RCC 7860 (cell line): Measurements from ENCODE around the gene DUSP9.

ENCODE experiments used
- DNase-seq: peaks from one replicate; pipeline ENCODE4 v3.0.0-alpha.2; 2015; ENCODE audit warnings: low spot score
- FAIRE-seq: peaks from 2 replicates; lab custom pipeline; 2012; peaks lifted over from hg19 to GRCh38; lab: Jason Lieb, UNC

DUSP9 gene

DNA sequence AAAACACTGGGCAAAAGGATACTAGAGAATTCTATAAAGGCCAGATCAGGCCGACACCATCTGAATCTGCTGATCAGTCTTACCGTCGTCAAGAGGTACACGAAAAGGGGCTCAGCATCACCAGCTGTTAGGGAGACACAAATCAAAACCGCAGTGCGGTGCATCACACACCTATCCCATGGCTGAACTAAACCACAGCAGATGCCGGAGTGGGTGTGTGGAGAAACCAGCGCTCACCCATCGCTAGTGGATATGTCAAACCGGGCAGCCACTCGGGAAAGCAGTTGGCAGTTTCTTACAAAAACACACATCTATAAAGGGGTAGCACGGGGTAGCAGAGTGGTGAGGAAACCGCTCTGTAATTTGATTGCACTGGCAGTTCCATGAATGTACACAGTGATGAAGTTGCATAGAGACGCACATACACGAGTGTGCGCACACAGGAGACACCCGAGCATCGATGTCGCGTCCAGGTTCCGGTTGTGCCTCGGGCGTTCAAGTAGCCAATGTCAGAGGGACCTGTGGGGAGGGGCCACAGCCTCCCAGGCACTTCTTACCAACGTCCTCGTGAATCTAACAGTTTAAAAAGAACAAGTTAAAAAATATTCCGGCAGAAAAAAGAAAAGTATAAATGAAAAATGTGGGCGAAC, 24.9 kb upstream of the DUSP9 start:
- DNase-seq = no peak
- FAIRE-seq = no peak

DNA sequence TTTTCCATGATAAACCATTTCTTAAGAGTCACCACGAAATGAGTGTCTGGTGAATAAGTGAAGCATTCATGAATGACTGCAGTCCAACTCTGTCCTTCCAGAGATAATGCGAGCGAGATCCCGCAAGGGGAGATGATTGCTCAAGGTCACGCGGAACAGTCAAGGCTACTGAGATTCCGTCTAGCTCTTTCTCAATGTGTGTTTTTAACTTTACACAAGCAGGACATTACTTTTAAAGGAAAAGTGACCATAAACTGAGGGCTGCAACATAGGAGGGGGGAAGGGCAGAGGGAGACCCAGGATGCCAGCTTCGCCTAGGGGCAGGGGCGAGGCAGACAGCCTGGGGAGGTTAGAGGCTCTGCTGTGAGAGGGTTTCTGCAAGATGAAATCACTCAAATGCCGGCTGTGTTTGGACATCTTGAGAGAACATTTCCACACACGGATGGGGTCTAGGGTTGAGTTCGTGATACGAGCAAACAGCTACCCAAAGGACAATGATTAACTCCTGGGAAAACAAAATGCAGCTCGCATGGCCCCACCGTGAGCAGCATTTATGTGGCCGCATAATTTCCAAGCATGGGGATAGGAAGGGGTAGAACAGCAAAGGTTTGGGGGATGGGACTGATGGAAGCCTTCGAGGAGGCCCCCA, 24.2 kb upstream of the DUSP9 start:
- FAIRE-seq (no peak), DNase-seq (no peak)

DNA sequence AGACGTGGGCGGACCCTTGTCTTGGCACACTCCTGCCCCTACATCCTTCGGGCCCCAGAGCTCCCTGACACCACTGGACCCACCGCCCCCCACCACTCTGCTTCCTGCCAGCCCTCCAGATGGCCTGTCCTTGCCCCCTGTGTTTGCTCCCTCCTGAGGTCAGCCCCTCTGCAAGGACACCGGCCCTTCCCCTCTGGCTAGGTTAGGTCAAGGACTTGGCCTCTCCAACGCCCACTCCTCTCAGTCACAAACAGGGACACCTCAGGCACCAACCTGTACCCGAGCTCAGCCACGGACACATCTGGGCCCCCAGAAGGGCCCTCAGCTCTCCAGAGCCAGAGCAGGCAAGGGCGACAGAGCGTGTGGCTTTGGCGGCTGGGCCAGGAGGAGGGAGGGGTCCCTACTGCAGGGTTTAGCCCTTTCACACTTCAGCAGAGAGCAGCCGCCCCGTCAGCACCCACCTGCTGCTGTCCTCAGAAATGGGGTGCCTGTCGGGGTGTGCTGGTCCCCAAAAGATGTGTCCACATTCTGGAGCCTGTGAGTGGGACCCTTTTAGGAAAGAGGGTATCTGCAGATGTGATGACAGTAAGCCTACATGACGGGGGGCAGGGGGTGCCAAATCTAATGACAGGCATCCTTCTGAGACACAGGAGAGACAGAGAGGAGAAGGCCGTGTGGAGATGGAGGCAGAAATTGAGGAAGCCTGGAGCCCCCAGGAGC, 23.5 kb upstream of the DUSP9 start:
- no peak for FAIRE-seq

DNA sequence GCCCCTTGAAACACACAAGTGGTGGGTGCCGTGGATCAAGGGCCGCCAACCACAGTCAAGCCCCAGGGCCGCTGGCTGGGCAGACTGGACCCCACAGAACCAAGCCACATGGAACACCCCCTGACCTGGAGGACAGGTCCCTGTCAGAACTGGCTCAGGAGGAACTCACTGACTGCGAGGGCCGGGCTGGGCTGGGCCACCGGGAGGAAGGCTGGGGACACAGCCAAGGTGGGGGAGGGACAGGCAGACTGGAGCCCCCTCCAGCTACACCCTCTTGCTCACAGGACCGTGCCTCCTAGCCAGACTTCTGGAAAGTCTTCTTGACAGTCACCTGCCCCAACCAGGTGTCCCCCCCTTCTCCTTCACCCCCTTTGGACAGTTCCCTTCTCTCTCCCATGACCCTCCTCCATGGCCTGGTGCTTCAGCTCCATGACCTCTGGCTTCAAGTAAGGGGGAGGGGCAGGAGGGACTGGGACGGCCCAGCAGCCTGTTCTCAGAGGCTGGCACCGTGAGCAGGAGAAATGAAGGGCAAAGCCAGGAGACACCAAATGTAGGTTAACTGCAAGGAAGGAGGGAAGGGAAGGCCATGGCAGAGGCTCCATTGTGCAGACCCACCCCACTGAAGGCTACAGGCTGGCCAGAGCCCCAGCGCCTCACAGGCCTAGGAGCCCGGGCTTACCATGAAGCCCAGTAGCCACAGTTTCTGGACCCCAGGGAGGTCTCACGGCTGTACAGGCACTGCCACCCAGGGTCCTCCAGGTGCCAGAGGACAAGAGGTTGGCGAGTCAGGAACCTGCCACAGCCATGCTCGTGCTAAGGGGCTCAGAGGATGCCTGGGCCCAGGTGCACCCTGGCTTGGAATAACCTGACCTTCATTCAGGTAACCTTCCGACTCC, 22.6 kb upstream of the DUSP9 start:
- DNase-seq (no peak), FAIRE-seq (no peak)

More for the DNA sequence above, 23.5 kb upstream of the DUSP9 start:
- DNase-seq = no peak

DNA sequence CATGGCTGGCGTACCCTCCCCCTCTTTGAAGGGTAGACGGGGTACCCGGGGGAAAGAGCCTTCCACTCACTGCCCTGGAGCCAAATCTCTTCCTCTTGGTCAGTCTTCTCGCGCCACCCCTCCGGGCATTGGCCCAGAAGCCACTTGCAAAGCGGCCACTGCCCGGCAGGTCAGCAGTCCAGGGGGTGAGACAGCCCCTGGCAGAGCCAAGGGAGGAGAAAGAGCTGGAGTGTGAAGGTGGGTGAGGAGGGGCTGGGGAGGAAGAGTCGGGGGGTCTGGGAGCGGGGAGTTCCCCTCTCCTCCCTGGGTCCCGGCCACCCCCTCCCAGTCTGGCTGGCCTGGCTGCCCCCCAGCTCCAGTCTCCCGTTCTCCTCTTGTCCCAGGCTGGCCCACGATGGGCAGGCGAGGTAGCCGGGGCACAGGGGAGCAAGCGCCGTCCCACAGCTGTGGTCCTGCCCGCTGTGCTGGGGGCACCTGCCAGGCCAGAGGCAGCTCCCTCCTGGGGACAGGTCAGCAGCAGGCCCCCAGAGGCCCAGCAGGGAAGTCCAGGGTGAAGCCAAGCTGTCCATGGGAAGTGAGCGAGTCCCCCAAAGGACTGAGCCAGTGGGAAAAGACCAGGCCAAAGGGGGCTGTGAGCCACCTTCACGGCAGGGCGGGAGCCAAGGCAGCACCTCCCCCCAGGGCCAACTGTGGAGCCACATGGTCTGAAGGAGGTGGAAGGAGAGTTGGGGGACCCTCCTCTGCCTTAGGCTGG, 21.6 kb upstream of the DUSP9 start:
- no peak for DNase-seq
- no peak for FAIRE-seq

DNA sequence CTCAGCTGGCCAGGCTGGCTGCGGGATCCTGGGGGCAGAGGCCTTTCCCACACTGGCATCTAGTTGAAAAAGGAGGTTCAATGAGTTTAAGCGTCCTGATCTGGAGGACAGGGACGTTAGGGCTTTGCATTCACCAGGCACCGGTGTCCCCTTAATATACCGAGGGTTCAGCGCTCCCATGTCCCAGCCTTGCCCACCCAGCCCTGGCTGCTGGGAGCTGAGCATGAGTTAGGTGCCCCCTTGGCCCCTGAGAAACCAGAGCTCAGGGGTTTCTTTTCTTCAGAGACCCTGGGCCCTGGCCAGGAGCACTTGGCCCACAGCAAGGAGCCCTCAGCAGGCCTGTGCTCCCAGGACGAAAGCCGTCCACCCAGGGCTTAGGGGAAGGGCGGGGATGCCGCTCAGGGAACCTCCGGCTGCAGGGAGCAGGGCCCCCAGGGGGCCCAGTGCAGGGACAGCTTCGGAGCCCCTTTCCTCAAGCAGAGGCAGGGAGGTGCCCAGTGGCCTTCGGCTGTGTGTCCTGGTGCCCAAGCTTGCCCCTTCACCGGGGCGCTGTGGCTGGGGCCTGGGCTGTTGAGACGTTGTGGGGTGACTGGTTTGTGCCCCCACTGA, 20.9 kb upstream of the DUSP9 start:
- FAIRE-seq (no peak), DNase-seq (no peak)

DNA sequence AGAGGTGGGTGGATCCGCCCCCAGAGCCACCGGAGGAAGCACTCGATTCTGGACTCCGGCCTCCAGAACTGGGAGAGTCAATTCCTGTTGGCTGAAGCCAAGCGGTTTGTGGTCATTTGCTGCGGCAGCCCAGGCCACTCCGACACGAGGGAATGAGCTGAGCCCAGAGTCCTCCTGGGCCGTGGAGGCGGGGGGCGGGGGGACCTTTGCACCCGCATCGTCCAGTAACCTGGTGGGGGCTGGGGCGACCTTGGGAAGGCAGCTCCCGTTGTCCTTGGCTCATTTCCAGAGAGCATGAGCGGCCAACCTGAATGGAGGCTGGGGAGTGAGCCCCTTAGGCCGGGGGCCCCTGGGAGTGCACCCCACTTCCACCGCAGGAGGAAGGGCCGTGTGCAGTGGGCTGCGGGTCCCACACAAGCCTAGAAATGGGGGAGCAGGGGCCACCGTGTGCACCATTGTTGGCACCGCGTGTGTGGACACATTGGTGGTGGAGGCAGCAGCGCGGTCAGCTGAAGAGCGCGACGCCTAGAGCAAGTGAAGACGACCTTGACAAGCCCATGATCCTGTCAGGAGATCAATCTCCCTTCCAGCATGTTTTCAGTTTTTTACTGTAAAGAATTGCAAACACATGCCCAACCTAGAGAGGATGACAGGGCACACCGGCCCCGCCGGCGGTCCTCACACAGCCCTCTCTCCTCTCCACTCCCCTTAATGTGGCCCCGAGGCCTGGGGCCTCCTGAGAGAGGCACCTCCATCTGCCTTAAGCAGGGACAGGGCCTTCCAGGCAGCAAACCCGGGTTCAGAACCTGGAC, 19.9 kb upstream of the DUSP9 start:
- FAIRE-seq = no peak
- DNase-seq = no peak

DNA sequence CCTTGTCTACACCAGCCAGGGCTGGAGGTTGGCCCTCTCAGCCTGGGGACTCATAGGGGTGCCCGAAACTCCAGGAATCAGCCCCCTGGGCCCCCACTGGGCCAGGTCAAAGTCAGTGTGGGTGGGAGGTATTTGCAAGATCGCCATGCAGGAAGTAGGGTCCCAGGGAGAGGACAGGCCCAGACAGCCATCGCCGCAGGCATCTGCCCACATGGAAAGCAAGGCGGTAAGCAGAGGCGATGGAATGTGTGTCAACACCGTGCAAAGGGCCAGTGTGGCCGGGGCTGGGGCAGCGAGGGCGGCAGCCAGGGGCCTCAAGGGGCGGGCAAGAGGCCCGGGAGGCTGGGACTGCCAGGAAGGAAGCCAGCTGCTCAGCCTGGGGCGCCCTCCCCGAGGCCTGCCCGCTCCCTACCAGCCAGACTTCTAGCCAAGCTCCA, 19.3 kb upstream of the DUSP9 start:
- DNase-seq = no peak
- no peak for FAIRE-seq

DNA sequence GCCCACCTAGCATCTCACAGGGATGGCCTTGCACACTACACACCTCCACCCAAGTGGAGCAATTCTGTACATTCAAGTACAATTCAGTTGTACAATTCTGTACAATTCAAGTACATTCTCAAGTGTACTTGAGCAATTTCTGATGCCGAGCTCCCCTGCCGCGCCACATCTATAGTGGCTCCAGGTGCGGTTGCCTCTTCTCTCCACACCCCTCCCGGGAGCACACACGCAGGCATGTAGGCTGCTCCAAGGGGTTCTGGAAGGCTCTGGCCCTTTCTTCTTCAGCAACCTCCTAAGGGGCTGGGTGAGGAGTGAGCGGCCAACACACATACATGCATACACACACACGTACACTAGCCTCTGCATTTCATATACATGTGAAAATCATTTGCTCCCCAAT, 18.9 kb upstream of the DUSP9 start:
- FAIRE-seq (no peak), DNase-seq (no peak)

DNA sequence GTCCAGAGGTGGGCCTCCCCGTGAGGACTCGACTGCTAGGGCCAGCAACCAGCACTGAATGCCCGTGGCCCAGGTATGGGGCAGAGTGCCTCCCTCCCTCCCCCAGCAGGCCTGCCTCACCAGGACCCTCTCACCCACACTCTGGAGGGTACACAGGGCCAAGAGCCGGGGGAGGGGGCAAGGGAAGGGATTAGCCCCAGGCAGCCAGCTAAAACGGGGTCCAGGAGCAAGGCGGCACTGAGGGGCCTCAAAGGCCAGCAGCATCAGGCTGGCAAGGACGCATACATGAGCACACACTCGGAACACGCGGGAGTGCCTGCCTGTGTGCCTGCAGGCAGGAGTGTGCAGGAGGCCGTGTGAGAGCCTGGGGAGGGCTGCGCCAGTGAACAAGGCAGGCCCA, 18.3 kb upstream of the DUSP9 start:
- DNase-seq = no peak
- no peak for FAIRE-seq

DNA sequence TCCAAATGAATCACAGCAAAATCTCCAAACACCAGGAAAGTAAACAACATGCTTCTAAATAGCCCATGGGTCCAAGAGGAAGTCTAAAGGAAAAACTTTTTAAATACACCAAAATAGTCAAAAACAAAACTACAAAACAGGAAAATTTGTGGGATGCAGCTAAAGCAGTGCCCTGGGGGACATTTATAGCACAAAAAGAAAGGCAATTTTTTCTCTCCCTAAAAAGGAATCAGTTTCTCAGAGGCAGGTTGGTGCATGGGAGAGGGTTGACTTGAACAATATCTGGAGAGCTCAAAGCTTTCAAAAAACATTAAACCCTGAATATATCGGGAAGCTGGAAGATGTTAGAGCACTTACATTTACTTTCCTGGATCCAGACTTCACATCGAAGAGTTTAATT, 15.7 kb upstream of the DUSP9 start:
- DNase-seq (no peak), FAIRE-seq (no peak)

DNA sequence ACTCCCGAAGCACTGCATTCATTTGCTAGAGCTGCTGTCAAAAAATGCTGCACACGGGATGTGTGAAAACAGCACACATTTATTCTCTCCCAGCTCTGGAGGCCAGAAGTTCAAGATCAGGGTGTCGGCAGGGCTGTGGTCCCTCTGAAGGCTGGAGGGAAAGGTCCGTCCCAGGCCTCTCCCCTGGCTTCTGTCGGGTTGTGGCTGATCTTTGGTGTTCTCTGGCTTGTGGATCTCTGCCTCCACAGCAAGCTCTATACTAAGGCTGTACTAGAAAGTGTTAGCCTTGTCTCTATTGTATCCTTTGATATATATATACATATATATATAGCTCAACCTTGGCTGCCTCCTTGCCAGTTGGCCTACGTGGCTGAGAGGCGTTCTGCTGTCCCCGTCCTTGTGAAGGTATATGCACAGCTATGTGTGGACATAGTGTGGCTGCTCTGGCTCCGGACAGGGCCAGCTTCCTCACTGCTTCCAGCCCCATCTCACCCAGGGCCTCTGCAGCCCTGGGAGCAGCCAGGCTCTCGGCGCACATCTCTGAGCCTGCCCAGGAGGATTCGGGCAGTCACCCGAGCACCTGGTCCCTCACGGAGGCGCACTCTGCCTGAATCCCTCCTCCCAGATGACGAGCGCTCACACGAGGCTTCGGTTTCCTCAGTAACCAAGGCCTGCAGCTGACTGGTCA, 15.0 kb upstream of the DUSP9 start:
- FAIRE-seq (no peak), DNase-seq (no peak)

DNA sequence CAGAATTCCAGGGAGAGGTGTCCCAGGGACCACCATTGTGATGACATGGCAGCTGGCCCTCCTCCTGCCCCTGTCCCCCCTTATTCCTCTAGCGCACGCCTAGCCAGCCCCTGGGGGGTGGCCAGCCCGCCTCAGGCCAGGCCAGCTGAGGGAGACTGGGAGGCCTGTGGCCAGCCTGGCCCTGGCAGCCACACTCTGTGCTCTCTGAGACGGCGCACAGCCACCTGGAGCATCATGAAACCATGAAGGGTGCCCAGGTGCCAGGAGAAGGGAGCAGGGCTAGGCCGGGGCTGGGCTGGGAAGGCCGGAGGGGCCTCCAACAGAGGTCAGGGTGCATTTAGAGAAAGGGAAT, 14.4 kb upstream of the DUSP9 start:
- FAIRE-seq = no peak
- DNase-seq = no peak

DNA sequence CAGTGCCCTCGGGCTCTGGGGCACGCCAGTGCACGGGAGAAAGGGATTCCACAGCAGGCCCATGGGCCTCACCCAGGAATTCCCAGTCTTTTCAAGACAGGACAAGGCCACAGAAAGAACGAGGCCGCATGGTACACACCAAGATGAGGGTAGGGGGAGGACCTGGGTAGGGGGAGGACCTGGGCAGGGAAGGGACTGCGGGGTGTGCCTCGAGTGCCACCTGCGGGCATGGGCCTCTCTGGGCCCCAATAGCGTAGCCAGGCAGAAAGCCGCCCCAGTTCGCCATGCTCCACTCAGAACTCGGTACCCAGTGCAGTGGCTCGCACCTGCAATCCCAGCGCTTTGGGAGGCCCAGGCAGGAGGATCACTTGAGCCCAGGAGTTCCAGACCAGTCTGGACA, 14.0 kb upstream of the DUSP9 start:
- FAIRE-seq (no peak), DNase-seq (no peak)

DNA sequence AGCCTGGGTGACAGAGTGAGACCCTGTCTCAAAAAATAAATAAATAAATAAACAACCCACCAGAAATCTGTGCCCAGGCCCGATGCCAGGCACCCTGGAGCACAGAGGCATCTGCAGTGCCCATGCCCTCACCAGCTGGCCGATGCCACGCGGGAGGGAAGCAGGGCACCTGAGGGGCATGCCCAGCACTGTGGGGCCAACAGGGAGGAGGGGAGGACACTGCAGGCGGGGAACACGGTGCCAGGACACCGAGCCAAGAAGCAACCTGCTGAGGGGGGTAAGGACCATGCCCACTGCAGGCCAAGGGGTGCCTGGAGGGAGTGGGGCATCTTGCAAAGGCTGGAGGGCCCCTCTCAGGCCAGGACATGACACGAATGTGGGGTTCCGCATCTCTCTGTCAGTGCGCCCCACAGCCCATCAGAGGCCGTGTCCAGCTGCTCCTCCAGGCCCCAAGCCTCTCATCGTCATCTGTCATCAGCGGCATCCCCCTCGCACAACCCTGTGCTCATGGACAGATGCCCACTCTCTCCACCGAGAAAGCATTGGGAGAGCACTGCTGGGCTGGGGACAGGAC, 13.3 kb upstream of the DUSP9 start:
- DNase-seq = no peak
- no peak for FAIRE-seq

DNA sequence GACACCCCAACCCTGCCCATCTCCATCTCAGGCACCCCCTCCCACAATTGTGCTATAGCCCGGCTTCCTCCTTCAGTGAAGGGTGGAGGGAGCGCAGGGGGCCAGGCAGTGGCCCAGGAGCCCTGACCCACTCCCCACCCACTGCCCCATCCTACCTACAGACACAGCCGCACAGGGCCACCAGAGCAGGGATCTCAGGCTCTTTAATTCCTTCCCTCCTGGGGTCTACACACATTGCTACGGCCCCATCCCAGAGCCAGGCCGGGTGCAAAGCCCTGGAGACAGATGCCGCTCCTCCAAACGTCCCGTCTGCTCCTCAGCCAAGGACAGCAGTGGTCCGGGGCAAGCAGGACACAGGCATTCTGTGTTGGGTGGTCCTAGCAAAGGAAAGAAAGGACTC, 12.8 kb upstream of the DUSP9 start:
- DNase-seq = no peak
- FAIRE-seq = no peak

DNA sequence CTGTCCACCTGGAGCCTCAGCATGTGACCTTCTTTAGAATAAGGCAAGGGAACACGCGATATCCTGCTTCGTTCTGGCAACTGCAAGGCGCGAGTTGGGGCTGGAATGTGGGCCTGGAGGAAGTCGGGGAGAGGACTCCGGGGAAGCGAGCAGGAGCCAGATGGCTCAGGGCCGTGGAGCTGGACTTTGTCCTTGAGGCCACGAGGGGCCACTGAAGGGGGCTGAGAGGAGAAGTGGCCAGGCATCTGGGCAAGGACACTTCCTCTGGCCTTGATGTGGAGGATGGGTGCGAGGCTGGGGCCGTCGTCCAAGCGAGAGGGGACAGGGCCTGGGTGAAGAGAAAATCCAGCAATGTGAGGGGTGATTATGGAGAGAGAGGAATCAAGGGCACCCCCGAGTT, 12.2 kb upstream of the DUSP9 start:
- DNase-seq = no peak
- FAIRE-seq = no peak

DNA sequence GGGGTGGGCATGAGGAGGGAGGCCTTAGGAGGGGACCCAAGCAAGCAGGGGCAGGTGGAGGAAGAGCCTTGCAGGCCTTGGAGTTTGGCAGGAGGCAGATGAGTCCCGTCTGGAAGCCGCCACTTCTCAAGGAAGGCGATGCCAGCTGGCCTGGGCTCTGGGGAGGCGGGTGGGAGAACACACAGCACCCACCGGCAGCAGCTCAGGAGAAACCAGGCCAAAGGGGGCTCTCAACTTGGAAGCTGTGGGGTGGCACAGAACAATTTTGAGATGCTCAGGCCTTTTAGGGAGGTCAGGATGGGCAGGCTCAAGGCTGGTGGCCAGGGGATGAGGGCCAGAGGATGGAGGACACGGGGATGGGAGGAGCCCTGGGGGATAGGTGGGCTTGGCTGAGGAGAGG, 11.6 kb upstream of the DUSP9 start:
- FAIRE-seq (no peak), DNase-seq (no peak)
